Esophagus squamous epithelium (tissue), 4 donors: Measurements from ENCODE around the gene ARL10.

Source experiments
- CTCF ChIP-seq, 6 experiments: fragments of 450-650 bp in 4 of 6; fragments of 200-600 bp in 2 of 6; sonication (generic) in 2 of 6; IDR thresholded peaks; one replicate each; pipeline ENCODE4 v1.5.1; 2016 to 2019; ENCODE audit warnings: antibody characterized with exemption in 6 of 6, mild to moderate bottlenecking in 4 of 6, moderate library complexity in 4 of 6
- POLR2A ChIP-seq, 4 donors: fragments of 450-650 bp; IDR thresholded peaks; one replicate each; pipeline ENCODE4 v1.6.1; 2017; ENCODE audit warnings: antibody characterized with exemption in 4 of 4, mild to moderate bottlenecking in 4 of 4, moderate library complexity in 3 of 4

GRCh38 chr5:176364765-176365350 is 429 bp upstream of the ARL10 start:
- TF ChIP-seq CTCF (IDR thresholded peaks at IDR 0.05) (no peak), POLR2A (IDR thresholded peaks at IDR 0.05) (peak in 1 of 4 donors; percentile 28)
